Keratinocyte (primary cell): Measurements from ENCODE around the gene MLN.

Experiments
- CTCF ChIP-seq, 3 experiments: IDR thresholded peaks in 1 of 3; conservative IDR thresholded peaks in 1 of 3; optimal IDR thresholded peaks in 1 of 3; 2 replicates in 2 of 3; 3 replicates in 1 of 3; pipeline versions ENCODE3 to v1.5.1; 2011; ENCODE audit warnings: low read length in 3 of 3, mild to moderate bottlenecking in 3 of 3, moderate library complexity in 2 of 3, control low read depth in 1 of 3, inconsistent platforms in 1 of 3; ENCODE audit not compliant: insufficient read depth in 2 of 3; ENCODE audit errors: extremely low read depth in 1 of 3
- EZH2 ChIP-seq: IDR thresholded peaks from one replicate; pipeline ENCODE4 v1.6.1; 2012; ENCODE audit warnings: inconsistent platforms, mild to moderate bottlenecking, low read length, moderate library complexity

DNA sequence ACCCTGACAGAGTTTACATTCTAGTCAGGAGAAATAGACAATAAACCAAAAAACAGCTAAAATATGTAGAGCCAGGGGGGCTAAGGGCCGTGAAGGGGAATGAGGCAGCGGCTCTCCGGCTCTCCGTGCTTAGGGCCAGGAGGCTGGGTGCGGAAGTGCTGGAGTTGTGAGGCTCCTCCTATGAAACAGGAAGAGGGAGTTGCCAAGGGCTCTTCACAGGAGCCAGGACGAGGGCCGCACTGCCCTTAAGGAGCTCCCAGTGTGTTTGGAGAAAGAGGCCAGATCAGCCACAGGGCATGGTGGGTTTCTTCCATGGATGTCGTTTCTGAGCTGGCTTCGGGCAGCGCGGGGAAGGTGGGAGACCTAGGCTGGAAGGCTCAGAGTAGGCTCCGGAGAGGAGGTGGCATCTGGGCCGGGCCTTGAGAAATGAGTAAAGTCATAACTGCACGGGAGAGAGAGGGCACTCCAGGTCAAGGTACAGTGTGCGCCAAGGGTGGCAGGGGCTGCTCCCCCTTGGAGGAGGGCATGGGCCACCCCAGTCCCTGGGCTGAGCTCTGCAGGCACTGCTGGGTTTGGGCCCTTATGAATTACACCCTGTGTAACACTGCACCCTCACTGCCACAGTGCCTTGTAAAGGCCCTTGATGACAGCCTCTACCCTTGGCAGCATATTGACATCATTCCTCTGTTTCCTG, 20.8 kb upstream of the MLN start:
- TF ChIP-seq CTCF (optimal IDR thresholded peaks at IDR 0.05 in 1 of 3, IDR thresholded peaks at IDR 0.05 in 1 of 3, conservative IDR thresholded peaks at IDR 0.05 in 1 of 3; ENCODE audit: extremely low read depth in 1 of 3, insufficient read depth in 2 of 3, low read length in 3 of 3) (peak in 1 of 3 experiments; percentile 11), EZH2 (no peak)
